ENCODE measurements around the gene ZNF385A. TPM values are rescaled to one million over a fixed set of nuclear protein-coding genes. Genes with fewer than 3 reads are reported as not detected.
A peak's percentile ranks its signal among the peaks of the same experiment; 100 is the strongest.

The ZNF385A gene
- total RNA-seq, 1 experiment from 2014 or later: 5.7 TPM

DNA sequence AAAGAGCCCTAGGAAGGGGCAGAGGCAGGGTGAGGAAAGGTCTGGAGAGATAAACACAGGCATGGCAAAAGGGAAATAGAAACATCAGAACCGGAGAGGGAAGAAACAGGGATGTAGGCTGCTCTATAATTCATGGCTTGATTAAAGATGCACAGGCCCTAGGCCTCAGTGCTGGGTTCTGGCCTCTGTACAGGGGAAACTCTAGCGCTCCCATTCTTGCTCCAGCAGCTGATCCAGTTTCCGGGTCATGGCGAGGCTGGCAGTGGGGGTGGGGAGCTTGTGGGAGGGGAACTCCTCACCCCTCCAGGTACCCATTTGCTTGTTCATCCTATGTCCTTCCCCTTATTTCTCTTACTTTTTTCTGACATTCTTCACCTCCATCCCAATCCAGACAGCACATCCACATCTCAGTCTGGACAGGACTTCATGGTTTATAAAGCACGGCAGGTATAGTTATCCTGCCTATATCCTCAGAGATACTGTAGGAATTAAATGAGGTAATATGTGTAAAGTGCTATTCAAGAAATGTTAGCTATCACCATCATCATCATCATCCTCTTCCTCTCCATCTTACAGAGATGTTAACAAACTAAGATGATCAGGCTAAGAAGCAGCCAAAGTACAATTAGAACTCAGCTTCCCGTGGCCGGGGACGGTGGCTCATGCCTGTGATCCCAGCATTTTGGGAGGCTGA, 12.3 kb downstream of the ZNF385A start:
- Histone ChIP-seq H3K18ac (ENCODE audit: insufficient read length, low read depth, low read length) (no peak overlapping the region), H4K91ac (ENCODE audit: insufficient read length, low read depth, low read length) (no peak overlapping the region), H3K56ac (ENCODE audit: insufficient read length, low read depth, low read length) (no peak overlapping the region), H4K5ac (ENCODE audit: insufficient read length, low read depth, low read length) (no peak overlapping the region), H3K4me2 (ENCODE audit: insufficient read depth, insufficient read length, low read length) (no peak overlapping the region), H3K27ac (ENCODE audit: insufficient read length, low read depth, low read length) (no peak overlapping the region), H2BK20ac (ENCODE audit: low read depth, low read length, poor library complexity, severe bottlenecking) (no peak overlapping the region), H2BK12ac (ENCODE audit: insufficient read length, low read depth, low read length) (no peak overlapping the region), H3K23ac (ENCODE audit: insufficient read length, low read depth, low read length) (no peak overlapping the region), H4K8ac (replicated peaks; ENCODE audit: insufficient read length, low read depth, low read length) (no peak overlapping the region), H2BK120ac (ENCODE audit: low read depth, low read length, poor library complexity, severe bottlenecking) (no peak overlapping the region), H3K79me2 (ENCODE audit: insufficient read depth, low read length) (no peaks in the 10 kb centered on the region), H2AK5ac (ENCODE audit: insufficient read length, low read length) (no peak overlapping the region), H3K9me3 (ENCODE audit: control insufficient read depth, low read depth, low read length) (no peaks in the 10 kb centered on the region), H3K79me1 (ENCODE audit: insufficient read depth, low read depth, low read length, poor library complexity, severe bottlenecking) (no peaks in the 10 kb centered on the region), H3K4me1 (ENCODE audit: insufficient read depth, low read length) (no peaks in the 10 kb centered on the region), H2AFZ (ENCODE audit: low read length) (no peak overlapping the region), H3K9ac (ENCODE audit: extremely low read depth, insufficient read length, low read length) (no peak overlapping the region), H3T11ph (ENCODE audit: low read length) (no peak overlapping the region), H2BK15ac (ENCODE audit: low read depth, low read length) (no peak overlapping the region), H3K23me2 (ENCODE audit: insufficient read length, low read depth, low read length, poor library complexity, severe bottlenecking) (peaks cover 12% of the 10 kb centered on the region), H3K14ac (ENCODE audit: insufficient read depth, low read length) (no peak overlapping the region), H4K20me1 (ENCODE audit: control insufficient read depth, insufficient read depth, insufficient read length) (no peaks in the 10 kb centered on the region), H3K27me3 (ENCODE audit: insufficient read depth, low read length) (peaks cover 2% of the 10 kb centered on the region; the same call in 1 of the 2 replicates), H2BK5ac (ENCODE audit: insufficient read length, low read length) (no peak overlapping the region), H3K4ac (ENCODE audit: low read depth, low read length) (no peak overlapping the region)
- peaks cover 5 to 32% (median 17%) of the 10 kb centered on the region in 3 experiments; a peak in 6 of 7 replicates for H3K36me3 Mint-ChIP-seq (ENCODE audit: insufficient read depth in 1 of 3, low read depth in 3 of 3)
- peaks cover 51% of the 10 kb centered on the region for H3K27me3 Mint-ChIP-seq (ENCODE audit: low read depth)
- peaks cover 23 to 24% of the 10 kb centered on the region in 2 experiments for H3K4me1 Mint-ChIP-seq
- H3K9me3 Mint-ChIP-seq: no peaks in the 10 kb centered on the region
- TF ChIP-seq, protein P1, sequence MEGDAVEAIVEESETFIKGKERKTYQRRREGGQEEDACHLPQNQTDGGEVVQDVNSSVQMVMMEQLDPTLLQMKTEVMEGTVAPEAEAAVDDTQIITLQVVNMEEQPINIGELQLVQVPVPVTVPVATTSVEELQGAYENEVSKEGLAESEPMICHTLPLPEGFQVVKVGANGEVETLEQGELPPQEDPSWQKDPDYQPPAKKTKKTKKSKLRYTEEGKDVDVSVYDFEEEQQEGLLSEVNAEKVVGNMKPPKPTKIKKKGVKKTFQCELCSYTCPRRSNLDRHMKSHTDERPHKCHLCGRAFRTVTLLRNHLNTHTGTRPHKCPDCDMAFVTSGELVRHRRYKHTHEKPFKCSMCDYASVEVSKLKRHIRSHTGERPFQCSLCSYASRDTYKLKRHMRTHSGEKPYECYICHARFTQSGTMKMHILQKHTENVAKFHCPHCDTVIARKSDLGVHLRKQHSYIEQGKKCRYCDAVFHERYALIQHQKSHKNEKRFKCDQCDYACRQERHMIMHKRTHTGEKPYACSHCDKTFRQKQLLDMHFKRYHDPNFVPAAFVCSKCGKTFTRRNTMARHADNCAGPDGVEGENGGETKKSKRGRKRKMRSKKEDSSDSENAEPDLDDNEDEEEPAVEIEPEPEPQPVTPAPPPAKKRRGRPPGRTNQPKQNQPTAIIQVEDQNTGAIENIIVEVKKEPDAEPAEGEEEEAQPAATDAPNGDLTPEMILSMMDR (conservative IDR thresholded peaks at IDR 0.05): no peak
- WGBS (ENCODE audit: extremely low coverage, insufficient read length, low lambda C conversion rate): no CpG with 5 or more reads among the region's 8 CpGs
- H3K27ac Mint-ChIP-seq: no peak overlapping the region
- peak overlapping the region in 1 of 2 experiments; percentile 68; a peak in 2 of 5 replicates for H3K4me3 Mint-ChIP-seq
- DNase-seq: no peak
